ENCODE measurements around the gene PTGR3. TPM values are rescaled to one million over a fixed set of nuclear protein-coding genes. Genes with fewer than 3 reads are reported as not detected.

The PTGR3 gene
- total and polyA plus RNA-seq, 4 donors = 6.8 to 18.7 (median 11.4) TPM

- Histone ChIP-seq H3K27me3 (ENCODE audit: control insufficient read depth in 4 of 4, insufficient read depth in 4 of 4, low read length in 3 of 4) (no peaks in the 10 kb centered on the region), H3K9ac (ENCODE audit: low read depth in 1 of 2, low read length in 2 of 2) (no peak overlapping the region), H3K9me3 (ENCODE audit: control insufficient read depth in 4 of 4, low read length in 3 of 4) (no peaks in the 10 kb centered on the region), H3K27ac (ENCODE audit: low read depth in 1 of 2, low read length in 2 of 2) (no peak overlapping the region), H3K4me3 (ENCODE audit: low read depth in 1 of 3, low read length in 3 of 3) (no peak overlapping the region), H3K36me3 (ENCODE audit: control insufficient read depth in 4 of 4, insufficient read depth in 3 of 4, low read depth in 1 of 4, low read length in 3 of 4) (no peaks in the 10 kb centered on the region), H3K4me1 (ENCODE audit: control insufficient read depth in 4 of 4, insufficient read depth in 4 of 4, low read length in 3 of 4) (peaks cover 3 to 53% (median 25%) of the 10 kb centered on the region in 4 donors)
- no peak for DNase-seq (ENCODE audit: low spot score)
- TF ChIP-seq ZBTB33 (IDR thresholded peaks at IDR 0.05) (no peak), GABPA (IDR thresholded peaks at IDR 0.05 in 1 of 2, conservative IDR thresholded peaks at IDR 0.05 in 1 of 2) (no peak), HNF4G (IDR thresholded peaks at IDR 0.05) (no peak), RAD21 (IDR thresholded peaks at IDR 0.05) (no peak), MAX (IDR thresholded peaks at IDR 0.05) (no peak), RXRA (IDR thresholded peaks at IDR 0.05) (no peak), TAF1 (conservative IDR thresholded peaks at IDR 0.05) (no peak)
- 83% methylated on average over 3 of the region's 3 CpGs for WGBS
Measured at GRCh38 chr18:75255094-75255493, 46.2 kb upstream of the PTGR3 start.

GRCh38 chr18:75253784-75254183, 44.8 kb upstream of the PTGR3 start:
- H3K4me1 ChIP-seq (ENCODE audit: control insufficient read depth in 4 of 4, insufficient read depth in 4 of 4, low read length in 3 of 4) = peaks cover 3 to 53% (median 23%) of the 10 kb centered on the region in 4 donors
- H3K36me3 ChIP-seq (ENCODE audit: control insufficient read depth in 4 of 4, insufficient read depth in 3 of 4, low read depth in 1 of 4, low read length in 3 of 4) = no peaks in the 10 kb centered on the region
- WGBS = 30% methylated on average over 4 of the region's 4 CpGs
- peak overlapping the region in 1 of 2 donors; percentile 8 for H3K9ac ChIP-seq (ENCODE audit: low read depth in 1 of 2, low read length in 2 of 2)
- TF ChIP-seq RAD21 (IDR thresholded peaks at IDR 0.05) (peak in 1 of 2 donors; percentile 45), HNF4A (conservative IDR thresholded peaks at IDR 0.05) (peak; percentile 5 to 14), TAF1 (conservative IDR thresholded peaks at IDR 0.05) (no peak)
- DNase-seq (ENCODE audit: low spot score) = no peak
- no peaks in the 10 kb centered on the region for H3K27me3 ChIP-seq (ENCODE audit: control insufficient read depth in 4 of 4, insufficient read depth in 4 of 4, low read length in 3 of 4)
- peak overlapping the region; percentile 15 to 32 for H3K27ac ChIP-seq (ENCODE audit: low read depth in 1 of 2, low read length in 2 of 2)
- H3K4me3 ChIP-seq (ENCODE audit: low read depth in 1 of 3, low read length in 3 of 3) = no peak overlapping the region
- H3K9me3 ChIP-seq (ENCODE audit: control insufficient read depth in 4 of 4, low read length in 3 of 4) = no peaks in the 10 kb centered on the region

GRCh38 chr18:75253043-75253442, 44.1 kb upstream of the PTGR3 start:
- Histone ChIP-seq H3K4me1 (ENCODE audit: control insufficient read depth in 4 of 4, insufficient read depth in 4 of 4, low read length in 3 of 4) (peaks cover 3 to 54% (median 24%) of the 10 kb centered on the region in 4 donors), H3K36me3 (ENCODE audit: control insufficient read depth in 4 of 4, insufficient read depth in 3 of 4, low read depth in 1 of 4, low read length in 3 of 4) (no peaks in the 10 kb centered on the region), H3K9ac (ENCODE audit: low read depth in 1 of 2, low read length in 2 of 2) (no peak overlapping the region), H3K27me3 (ENCODE audit: control insufficient read depth in 4 of 4, insufficient read depth in 4 of 4, low read length in 3 of 4) (no peaks in the 10 kb centered on the region), H3K9me3 (ENCODE audit: control insufficient read depth in 4 of 4, low read length in 3 of 4) (no peaks in the 10 kb centered on the region), H3K27ac (ENCODE audit: low read depth in 1 of 2, low read length in 2 of 2) (peak overlapping the region in 1 of 2 donors; percentile 36), H3K4me3 (ENCODE audit: low read depth in 1 of 3, low read length in 3 of 3) (no peak overlapping the region)
- TF ChIP-seq EGR1 (IDR thresholded peaks at IDR 0.05; ENCODE audit: low read depth in 2 of 2) (no peak), ATF3 (IDR thresholded peaks at IDR 0.05) (no peak), YY1 (IDR thresholded peaks at IDR 0.05) (no peak), FOXA2 (IDR thresholded peaks at IDR 0.05) (peak; percentile 71), RXRA (IDR thresholded peaks at IDR 0.05) (no peak), REST (IDR thresholded peaks at IDR 0.05) (no peak), TAF1 (conservative IDR thresholded peaks at IDR 0.05) (no peak), RAD21 (IDR thresholded peaks at IDR 0.05) (peak in 1 of 2 donors; percentile 38), FOXA1 (IDR thresholded peaks at IDR 0.05) (no peak), SP1 (IDR thresholded peaks at IDR 0.05) (peak; percentile 21)
- DNase-seq (ENCODE audit: low spot score) = no peak
- 32% methylated on average over 1 of the region's 1 CpG for WGBS
